K562 (cell line): ENCODE measurements around the gene GDAP2. TPM values are rescaled to one million over a fixed set of nuclear protein-coding genes. Genes with fewer than 3 reads are reported as not detected.

ENCODE experiments used
- ATAC-seq: fragments of 200-7000 bp; cut with Tn5 transposase; 3 replicates; pipeline ENCODE4 v1.9.1; 2020; ENCODE audit warnings: moderate library complexity
- BruUV-seq: library from RNA; stranded (reverse); fragments of 400-500 nt; replicated peaks from 2 replicates; lab custom pipeline; 2021; lab: Mats Ljungman, UMichigan
- CTCF ChIA-PET: fragments of 300-600 bp; formaldehyde crosslinking; extraction: SDS; loops from one replicate; lab custom pipeline; 2021; ENCODE audit warnings: low intra/inter-chr PET ratio; lab: Yijun Ruan, JAX
- POLR2A ChIA-PET: fragments of 300-600, 350-650 bp; sonication (Branson Sonifier 250); formaldehyde crosslinking; extraction: SDS; loops from one replicate; lab custom pipeline; 2021; ENCODE audit warnings: antibody characterized with exemption, inconsistent platforms; lab: Yijun Ruan, JAX
- DNase-seq, 4 experiments: peaks; one replicate each; pipeline versions ENCODE4 v3.0.0 to v3.0.0-alpha.2; 2011 to 2018; ENCODE audit warnings: low spot score in 3 of 4, mixed read lengths in 3 of 4; ENCODE audit errors: extremely low read depth in 1 of 4
- FAIRE-seq: peaks from 2 replicates; lab custom pipeline; 2011; peaks lifted over from hg19 to GRCh38; lab: Jason Lieb, UNC
- H2AFZ ChIP-seq: 2 replicates; pipeline ENCODE4 v1.6.0; 2011; ENCODE audit warnings: low read depth, low read length, control low read depth, inconsistent platforms
- H3K27ac ChIP-seq: fragments of 200-600 bp; 3 replicates; pipeline ENCODE4 v1.8.0; 2011; ENCODE audit warnings: low read depth, mild to moderate bottlenecking, control low read depth, inconsistent platforms, low read length, moderate library complexity, mixed read lengths; ENCODE audit errors: extremely low read depth
- H3K27me3 ChIP-seq, 2 experiments: fragments of 300-600 bp in 1 of 2; 2 replicates in 1 of 2; 3 replicates in 1 of 2; pipeline versions ENCODE4 v1.6.0 to v1.8.0; 2011; ENCODE audit warnings: inconsistent platforms in 2 of 2, low read length in 2 of 2, mild to moderate bottlenecking in 1 of 2, mixed read lengths in 1 of 2, moderate library complexity in 1 of 2; ENCODE audit not compliant: control insufficient read depth in 2 of 2, insufficient read depth in 2 of 2
- H3K36me3 ChIP-seq: fragments of 300-600 bp; 3 replicates; pipeline ENCODE4 v1.8.0; 2011; ENCODE audit warnings: mild to moderate bottlenecking, low read length, inconsistent platforms; ENCODE audit not compliant: control insufficient read depth, insufficient read depth
- H3K4me1 ChIP-seq, 2 experiments: fragments of 200-600 bp in 1 of 2; replicated peaks in 1 of 2; 2 replicates in 1 of 2; 3 replicates in 1 of 2; pipeline versions ENCODE4 v1.5.1 to v1.8.0; 2011; ENCODE audit warnings: inconsistent platforms in 2 of 2, low read length in 2 of 2, mild to moderate bottlenecking in 1 of 2, mixed read lengths in 1 of 2, moderate library complexity in 1 of 2; ENCODE audit not compliant: control insufficient read depth in 2 of 2, insufficient read depth in 2 of 2
- H3K4me2 ChIP-seq: 2 replicates; pipeline ENCODE4 v1.6.1; 2011; ENCODE audit warnings: low read length, control low read depth, inconsistent platforms, mixed read lengths; ENCODE audit not compliant: insufficient read depth
- H3K4me3 ChIP-seq: fragments of 200-600 bp; sonication (generic), shearing (Covaris generic); 2 replicates; pipeline ENCODE4 v1.5.1; 2016; ENCODE audit warnings: control low read depth, inconsistent platforms
- H3K79me2 ChIP-seq: fragments of 200-600 bp; 3 replicates; pipeline ENCODE4 v1.8.0; 2011; ENCODE audit warnings: low read length, inconsistent platforms; ENCODE audit not compliant: control insufficient read depth, insufficient read depth
- H3K9ac ChIP-seq, 2 experiments: 2 replicates each; pipeline versions ENCODE4 v1.6.0 to v1.6.1; 2011; ENCODE audit warnings: low read depth in 2 of 2, low read length in 2 of 2, control low read depth in 1 of 2, inconsistent platforms in 1 of 2, mild to moderate bottlenecking in 1 of 2, mixed read lengths in 1 of 2; ENCODE audit not compliant: insufficient read depth in 1 of 2
- H3K9me1 ChIP-seq: one replicate; pipeline ENCODE4 v1.6.0; 2011; ENCODE audit warnings: inconsistent platforms, mild to moderate bottlenecking, low read length, moderate library complexity; ENCODE audit not compliant: control insufficient read depth, insufficient read depth
- H3K9me3 ChIP-seq: replicated peaks from 2 replicates; pipeline ENCODE4 v1.5.1; 2011; ENCODE audit warnings: low read depth, low read length, inconsistent platforms; ENCODE audit not compliant: control insufficient read depth, insufficient read depth
- H4K20me1 ChIP-seq: replicated peaks from 2 replicates; pipeline ENCODE4 v1.6.1; 2011; ENCODE audit warnings: low read length, inconsistent platforms, mixed read lengths; ENCODE audit not compliant: control insufficient read depth, insufficient read depth
- C11orf30 ChIP-seq: fragments of 450-650 bp; IDR thresholded peaks from 2 replicates; pipeline ENCODE4 v1.6.1; 2016; ENCODE audit warnings: low read depth, mild to moderate bottlenecking
- CEBPZ ChIP-seq: fragments of 150-350 bp; IDR thresholded peaks from 2 replicates; pipeline ENCODE4 v1.6.1; 2014; ENCODE audit warnings: low read depth, mild to moderate bottlenecking, low read length, borderline replicate concordance
- CTCF ChIP-seq, 3 experiments: IDR thresholded peaks in 2 of 3; conservative IDR thresholded peaks in 1 of 3; 2 replicates each; pipeline ENCODE4 v1.5.1; 2011 to 2012; ENCODE audit warnings: low read length in 3 of 3, mild to moderate bottlenecking in 3 of 3, control low read depth in 2 of 3, improper control_type of control experiment in 1 of 3, inconsistent platforms in 1 of 3, low read depth in 1 of 3, mixed read lengths in 1 of 3, moderate library complexity in 1 of 3; ENCODE audit not compliant: insufficient read depth in 2 of 3
- E2F6 ChIP-seq, 2 experiments: IDR thresholded peaks; 2 replicates each; pipeline ENCODE4 v1.6.1; 2011; ENCODE audit warnings: borderline replicate concordance in 1 of 2, control low read depth in 1 of 2, low read depth in 1 of 2, low read length in 1 of 2, mild to moderate bottlenecking in 1 of 2, mixed read lengths in 1 of 2, moderate library complexity in 1 of 2; ENCODE audit not compliant: insufficient read depth in 1 of 2, insufficient read length in 1 of 2, poor library complexity in 1 of 2, severe bottlenecking in 1 of 2; ENCODE audit errors: extremely low read depth in 1 of 2
- MCM2 ChIP-seq: fragments of 450-650 bp; IDR thresholded peaks from 2 replicates; pipeline ENCODE4 v1.6.1; 2017; ENCODE audit warnings: low read depth, mild to moderate bottlenecking
- NCOA6 ChIP-seq: fragments of 450-650 bp; IDR thresholded peaks from 2 replicates; pipeline ENCODE4 v1.6.1; 2017; ENCODE audit warnings: mild to moderate bottlenecking
- RBM39 ChIP-seq: fragments of 200-400 bp; formaldehyde crosslinking; optimal IDR thresholded peaks from 2 replicates; pipeline ENCODE3; 2018; ENCODE audit warnings: low read depth, low read length
- RCOR1 ChIP-seq, 2 experiments: IDR thresholded peaks; 2 replicates each; pipeline ENCODE4 v1.6.1; 2012; ENCODE audit warnings: low read depth in 2 of 2, low read length in 2 of 2, borderline replicate concordance in 1 of 2, improper control_type of control experiment in 1 of 2
- RERE ChIP-seq: sonication (generic); formaldehyde crosslinking; IDR thresholded peaks from 2 replicates; pipeline ENCODE4 v1.8.0; 2023; ENCODE audit warnings: missing genetic modification reagents, mild to moderate bottlenecking, borderline replicate concordance
- WGBS: fragments of 100-300 bp; shearing (Covaris generic); methylation state at CpG from one replicate; pipeline ENCODE4 v1.1.6; 2016; ENCODE audit warnings: low coverage, mixed read lengths; ENCODE audit not compliant: insufficient coverage; ENCODE audit errors: missing lambda C conversion rate; 5-methylcytosine and 5-hydroxymethylcytosine counted together
- in situ Hi-C: fragments of 300-500 bp; cut with MboI; formaldehyde crosslinking; loops from 4 replicates; pipeline ENCODE4 v1.15.0; 2018; ENCODE audit warnings: inconsistent platforms, mixed read lengths
- intact Hi-C: fragments of 100-400 bp; cut with micrococcal nuclease; formaldehyde crosslinking; loops from 2 replicates; pipeline ENCODE4 v1.14.2; 2022
- polyA plus RNA-seq, 8 experiments: library from polyadenylated mRNA; depleted of rRNA in 4 of 8; stranded (reverse) in 5 of 8; unstranded in 3 of 8; fragments of >200 nt; fragmentation: Nextera tagmentation in 2 of 8; fragmentation: Illumina TruSeq in 1 of 8; extraction: Ambion mirVana in 2 of 8; extraction: Trizol in 1 of 8; gene quantifications; 2 replicates each; pipeline versions ENCODE4 v1.2.1 to v1.2.3, GENCODE V29; 2011 to 2014; ENCODE audit warnings: inconsistent platforms in 1 of 8, missing spikeins in 1 of 8
- total RNA-seq, 7 experiments: library from RNA; depleted of rRNA in 6 of 7; stranded (reverse); fragments of >200 nt in 6 of 7; fragmentation: Illumina TruSeq in 2 of 7; extraction: Trizol in 2 of 7; gene quantifications; 2 replicates each; pipeline versions ENCODE4 v1.2.1 to v1.2.3, GENCODE V29; 2011 to 2021; ENCODE audit warnings: low replicate concordance in 1 of 7

GDAP2 gene
- total and polyA plus RNA-seq, 9 of the 15 experiments (the other 6 are each of a cell fraction or from before 2014, with no cell fraction given) = 4.1 to 23.1 (median 13.2) TPM

GRCh38 chr1:117861694-117862093, 67.7 kb downstream of the GDAP2 start:
- FAIRE-seq (no peak), DNase-seq (no peak), ATAC-seq (no peak)
- H4K20me1 ChIP-seq = no peaks in the 10 kb centered on the region
- H3K36me3 ChIP-seq = peaks cover 8% of the 10 kb centered on the region; the same call in 1 of the 3 replicates
- no peak overlapping the region for H3K4me3 ChIP-seq
- H3K79me2 ChIP-seq = no peaks in the 10 kb centered on the region
- H3K9me3 ChIP-seq = no peaks in the 10 kb centered on the region
- H3K4me1 ChIP-seq = 0 out of 5 replicates have a peak, but pooled peaks cover 0 to 6% of the 10 kb centered on the region in 2 experiments
- H2AFZ ChIP-seq = no peak overlapping the region
- CTCF ChIA-PET = no interaction called here
- H3K27ac ChIP-seq = no peak overlapping the region
- no peak overlapping the region for H3K4me2 ChIP-seq
- intact Hi-C loops = no loop called here
- WGBS = 28% methylated on average over 2 of the region's 2 CpGs
- POLR2A ChIA-PET = no interaction called here
- H3K27me3 ChIP-seq = no peaks in the 10 kb centered on the region
- H3K9me1 ChIP-seq = no peaks in the 10 kb centered on the region
- BruUV-seq = no TSS peak
- no peak overlapping the region for H3K9ac ChIP-seq
- in situ Hi-C loops = no loop called here
- no peak for TF ChIP-seq RBM39
- no peak for TF ChIP-seq E2F6 (IDR thresholded peaks at IDR 0.05; ENCODE audit: borderline replicate concordance in 1 of 2, extremely low read depth in 1 of 2, insufficient read depth in 1 of 2, insufficient read length in 1 of 2, low read depth in 1 of 2, low read length in 1 of 2, poor library complexity in 1 of 2, severe bottlenecking in 1 of 2)
- TF ChIP-seq CEBPZ = no peak
- TF ChIP-seq CTCF (IDR thresholded peaks at IDR 0.05 in 2 of 3, conservative IDR thresholded peaks at IDR 0.05 in 1 of 3; ENCODE audit: insufficient read depth in 2 of 3, low read depth in 1 of 3, low read length in 3 of 3) = no peak
- TF ChIP-seq NCOA6 = no peak
- TF ChIP-seq RERE (CRISPR knock-in tag) = no peak
- no peak for TF ChIP-seq RCOR1 (IDR thresholded peaks at IDR 0.05; ENCODE audit: borderline replicate concordance in 1 of 2, low read depth in 2 of 2, low read length in 2 of 2)
- no peak for TF ChIP-seq C11orf30
- no peak for TF ChIP-seq MCM2
